GM19351 (cell line): ENCODE measurements around the gene SHISA4.
"Not testable (repeated sequence)": the region's sequence is repeated elsewhere in the genome, so short reads cannot be mapped to it uniquely, and the experiment has no call there.

Experiments
- ATAC-seq: cut with Tn5 transposase; IDR thresholded peaks from one replicate; pipeline ENCODE4 v1.9.1; 2021; ENCODE audit warnings: mild to moderate bottlenecking, moderate library complexity; ENCODE audit not compliant: unreplicated experiment

SHISA4 gene

DNA sequence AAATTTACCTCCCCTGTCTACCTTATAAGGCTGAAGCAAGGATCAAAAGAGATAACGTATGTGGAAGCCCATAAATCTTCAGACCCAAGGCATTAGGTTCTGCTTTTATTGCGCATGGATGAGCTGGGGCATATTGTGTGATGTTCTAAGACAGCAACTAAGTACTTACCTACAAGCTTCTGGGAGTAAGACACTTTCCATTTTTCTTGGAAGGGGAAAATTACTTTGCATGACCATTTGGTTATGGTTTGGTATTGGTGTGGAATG lies 36.5 kb downstream of the SHISA4 start:
- no peak for ATAC-seq

GRCh38 chr1:201925981-201926645 lies 37.4 kb downstream of the SHISA4 start:
- ATAC-seq, result no peak

GRCh38 chr1:201928266-201928665 lies 39.6 kb downstream of the SHISA4 start:
- no peak for ATAC-seq

- ATAC-seq, result no peak
Measured at GRCh38 chr1:201930137-201930536, 41.4 kb downstream of the SHISA4 start.

DNA sequence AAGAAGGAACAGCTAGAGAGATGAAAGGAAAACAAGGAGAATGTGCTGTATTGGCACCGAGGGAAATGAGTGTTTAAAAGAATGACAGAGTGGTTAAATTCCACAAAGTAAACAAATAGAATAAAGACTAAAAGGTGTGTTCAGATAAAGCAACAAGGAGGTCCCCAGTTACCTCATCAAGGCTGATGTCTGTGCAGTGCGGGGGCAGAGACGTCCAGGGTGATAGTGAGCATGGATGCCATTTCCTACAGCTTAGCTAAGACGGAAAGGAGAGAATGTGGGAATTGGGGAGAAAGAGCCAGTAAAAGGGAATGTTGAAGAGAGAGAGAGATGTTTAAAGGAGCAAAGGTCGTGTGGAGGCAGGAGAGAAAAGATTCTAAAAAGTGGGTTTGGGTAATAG lies 42.1 kb downstream of the SHISA4 start:
- ATAC-seq, result no peak

GRCh38 chr1:201933840-201934430 lies 45.2 kb downstream of the SHISA4 start:
- no peak for ATAC-seq

DNA sequence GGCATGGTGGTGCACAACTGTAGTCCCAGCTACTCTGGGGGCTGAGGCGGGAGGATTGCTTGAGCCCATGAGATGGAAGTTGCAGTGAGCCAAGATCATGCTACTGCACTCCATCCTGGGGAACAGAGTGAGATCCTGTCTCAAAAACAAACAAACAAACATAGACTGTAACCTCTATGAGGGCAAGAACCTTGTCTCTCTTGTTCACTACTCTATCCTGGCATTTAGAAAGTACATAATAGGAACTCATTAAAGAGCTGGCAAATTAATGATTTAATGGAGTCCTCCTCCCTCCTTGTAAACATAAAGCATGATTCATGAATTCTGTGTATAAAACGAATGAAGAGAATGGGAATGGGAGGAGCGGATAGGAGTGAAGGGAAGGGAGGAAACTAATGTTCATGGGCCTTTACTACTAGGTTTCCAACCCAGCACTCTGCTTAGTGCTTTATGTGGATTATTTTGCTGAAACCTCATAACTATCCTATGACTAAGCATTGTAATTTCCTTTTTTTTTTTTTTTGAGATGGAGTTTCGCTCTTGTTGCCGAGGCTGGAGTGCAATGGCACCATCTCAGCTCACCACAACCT lies 49.0 kb downstream of the SHISA4 start:
- ATAC-seq, result no peak

- no peak for ATAC-seq
Measured at GRCh38 chr1:201938440-201939035, 49.8 kb downstream of the SHISA4 start.

- no peak for ATAC-seq
Measured at GRCh38 chr1:201939148-201939547, 50.5 kb downstream of the SHISA4 start.

- ATAC-seq, result no peak
Measured at GRCh38 chr1:201939574-201939973, 50.9 kb downstream of the SHISA4 start.

GRCh38 chr1:201940316-201940715 lies 51.6 kb downstream of the SHISA4 start:
- not testable (repeated sequence) for ATAC-seq

DNA sequence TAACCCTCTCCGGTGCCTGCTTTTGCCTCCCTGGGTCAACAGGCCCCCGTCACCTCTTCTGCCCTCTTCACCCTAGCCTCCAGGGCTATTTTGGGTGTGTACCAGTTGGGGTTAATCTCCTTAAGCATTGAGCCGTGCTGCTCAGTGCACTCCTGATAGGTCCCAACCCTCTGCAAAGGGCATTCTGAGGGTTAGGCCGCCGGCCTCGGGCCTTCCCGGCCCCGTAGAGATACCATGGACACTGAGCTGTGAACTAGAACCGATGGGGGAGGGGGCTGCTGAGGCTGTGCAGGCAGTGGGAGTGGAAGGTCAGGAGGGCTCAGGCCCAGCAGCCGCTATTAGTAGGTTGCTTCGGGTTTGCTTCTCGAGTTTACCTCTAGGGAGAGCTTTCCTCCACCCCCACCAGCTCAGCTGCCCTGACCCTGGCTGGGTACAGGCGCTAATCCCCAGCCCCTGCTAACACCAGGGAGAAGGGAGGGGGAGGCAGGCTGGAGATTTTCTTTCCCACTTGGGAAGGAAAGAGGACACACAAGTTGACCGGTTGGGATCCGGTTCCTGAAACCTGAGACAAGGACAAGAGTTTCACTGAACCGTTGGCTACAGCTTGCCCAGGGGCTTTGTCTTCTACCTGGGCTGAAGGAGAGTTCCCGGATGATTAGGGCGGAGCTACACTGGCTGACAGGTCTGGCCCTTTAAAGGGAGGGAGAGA lies 52.9 kb downstream of the SHISA4 start:
- no peak for ATAC-seq

DNA sequence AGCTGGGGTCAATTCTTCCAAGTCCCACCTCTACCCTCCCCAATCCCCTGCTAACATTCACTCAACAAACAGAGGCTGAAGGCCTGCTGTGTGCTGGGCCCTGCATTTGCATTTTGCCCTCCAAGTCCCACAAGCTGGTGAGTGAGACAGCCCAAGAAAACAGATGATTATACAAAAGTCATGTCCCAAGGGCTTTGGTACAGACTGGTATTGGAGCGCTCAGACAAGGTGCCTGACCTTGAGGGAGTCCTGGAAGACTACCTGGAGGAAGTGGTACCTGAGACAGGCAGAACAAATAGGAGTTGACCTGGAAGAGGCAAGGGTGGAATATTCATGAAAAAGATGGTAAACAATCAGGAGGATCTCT lies 53.4 kb downstream of the SHISA4 start:
- ATAC-seq, result no peak
